HL-60 (cell line): ENCODE results near the gene H19.

Source experiments
- CTCF ChIP-seq: IDR thresholded peaks from one replicate; pipeline ENCODE4 v1.5.1; 2011; ENCODE audit warnings: low read length, control low read depth, inconsistent platforms; ENCODE audit not compliant: insufficient read depth
- TF ChIP-seq, protein P1 (sequence below): IDR thresholded peaks from 2 replicates; pipeline ENCODE4 v1.6.1; 2012; ENCODE audit warnings: low read depth; ENCODE audit not compliant: insufficient replicate concordance

- TF ChIP-seq, protein P1, sequence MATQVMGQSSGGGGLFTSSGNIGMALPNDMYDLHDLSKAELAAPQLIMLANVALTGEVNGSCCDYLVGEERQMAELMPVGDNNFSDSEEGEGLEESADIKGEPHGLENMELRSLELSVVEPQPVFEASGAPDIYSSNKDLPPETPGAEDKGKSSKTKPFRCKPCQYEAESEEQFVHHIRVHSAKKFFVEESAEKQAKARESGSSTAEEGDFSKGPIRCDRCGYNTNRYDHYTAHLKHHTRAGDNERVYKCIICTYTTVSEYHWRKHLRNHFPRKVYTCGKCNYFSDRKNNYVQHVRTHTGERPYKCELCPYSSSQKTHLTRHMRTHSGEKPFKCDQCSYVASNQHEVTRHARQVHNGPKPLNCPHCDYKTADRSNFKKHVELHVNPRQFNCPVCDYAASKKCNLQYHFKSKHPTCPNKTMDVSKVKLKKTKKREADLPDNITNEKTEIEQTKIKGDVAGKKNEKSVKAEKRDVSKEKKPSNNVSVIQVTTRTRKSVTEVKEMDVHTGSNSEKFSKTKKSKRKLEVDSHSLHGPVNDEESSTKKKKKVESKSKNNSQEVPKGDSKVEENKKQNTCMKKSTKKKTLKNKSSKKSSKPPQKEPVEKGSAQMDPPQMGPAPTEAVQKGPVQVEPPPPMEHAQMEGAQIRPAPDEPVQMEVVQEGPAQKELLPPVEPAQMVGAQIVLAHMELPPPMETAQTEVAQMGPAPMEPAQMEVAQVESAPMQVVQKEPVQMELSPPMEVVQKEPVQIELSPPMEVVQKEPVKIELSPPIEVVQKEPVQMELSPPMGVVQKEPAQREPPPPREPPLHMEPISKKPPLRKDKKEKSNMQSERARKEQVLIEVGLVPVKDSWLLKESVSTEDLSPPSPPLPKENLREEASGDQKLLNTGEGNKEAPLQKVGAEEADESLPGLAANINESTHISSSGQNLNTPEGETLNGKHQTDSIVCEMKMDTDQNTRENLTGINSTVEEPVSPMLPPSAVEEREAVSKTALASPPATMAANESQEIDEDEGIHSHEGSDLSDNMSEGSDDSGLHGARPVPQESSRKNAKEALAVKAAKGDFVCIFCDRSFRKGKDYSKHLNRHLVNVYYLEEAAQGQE = no peak
- no peak for TF ChIP-seq CTCF
Observed at GRCh38 chr11:1983601-1983961, 14.1 kb downstream of the H19 start.
